ENCODE results near the gene PDZD4.
A peak's percentile ranks its signal among the peaks of the same experiment; 100 is the strongest.

Gene PDZD4

GRCh38 chrX:153765138-153766079, 64.9 kb downstream of the PDZD4 start:
- no peaks in the 10 kb centered on the region for H3K4me1 ChIP-seq (ENCODE audit: low read depth, poor library complexity, severe bottlenecking)
- H3K27ac ChIP-seq = no peak overlapping the region
- H3K4me3 ChIP-seq (IDR thresholded peaks at IDR 0.05; ENCODE audit: insufficient read depth, low read depth, low read length) = no peak overlapping the region
- no peaks in the 10 kb centered on the region for H3K36me3 ChIP-seq (ENCODE audit: insufficient read depth)
- H3K9ac ChIP-seq = no peak overlapping the region
- H3K27me3 ChIP-seq (ENCODE audit: insufficient read depth, low read depth) = no peaks in the 10 kb centered on the region; the same call in 1 of the 2 replicates
- H3K79me2 ChIP-seq (ENCODE audit: insufficient read depth, low read depth) = no peaks in the 10 kb centered on the region
- TF ChIP-seq, protein P1, sequence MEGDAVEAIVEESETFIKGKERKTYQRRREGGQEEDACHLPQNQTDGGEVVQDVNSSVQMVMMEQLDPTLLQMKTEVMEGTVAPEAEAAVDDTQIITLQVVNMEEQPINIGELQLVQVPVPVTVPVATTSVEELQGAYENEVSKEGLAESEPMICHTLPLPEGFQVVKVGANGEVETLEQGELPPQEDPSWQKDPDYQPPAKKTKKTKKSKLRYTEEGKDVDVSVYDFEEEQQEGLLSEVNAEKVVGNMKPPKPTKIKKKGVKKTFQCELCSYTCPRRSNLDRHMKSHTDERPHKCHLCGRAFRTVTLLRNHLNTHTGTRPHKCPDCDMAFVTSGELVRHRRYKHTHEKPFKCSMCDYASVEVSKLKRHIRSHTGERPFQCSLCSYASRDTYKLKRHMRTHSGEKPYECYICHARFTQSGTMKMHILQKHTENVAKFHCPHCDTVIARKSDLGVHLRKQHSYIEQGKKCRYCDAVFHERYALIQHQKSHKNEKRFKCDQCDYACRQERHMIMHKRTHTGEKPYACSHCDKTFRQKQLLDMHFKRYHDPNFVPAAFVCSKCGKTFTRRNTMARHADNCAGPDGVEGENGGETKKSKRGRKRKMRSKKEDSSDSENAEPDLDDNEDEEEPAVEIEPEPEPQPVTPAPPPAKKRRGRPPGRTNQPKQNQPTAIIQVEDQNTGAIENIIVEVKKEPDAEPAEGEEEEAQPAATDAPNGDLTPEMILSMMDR (conservative IDR thresholded peaks at IDR 0.05; ENCODE audit: low read depth, low read length) = no peak
- H2AFZ ChIP-seq (ENCODE audit: low read depth) = no peak overlapping the region
- no peak overlapping the region for H3K4me2 ChIP-seq
- H4K20me1 ChIP-seq (ENCODE audit: insufficient read depth) = no peaks in the 10 kb centered on the region

GRCh38 chrX:153764786-153765137, 65.6 kb downstream of the PDZD4 start:
- H3K4me3 ChIP-seq (IDR thresholded peaks at IDR 0.05; ENCODE audit: insufficient read depth, low read depth, low read length) = no peak overlapping the region
- no peaks in the 10 kb centered on the region for H3K27me3 ChIP-seq (ENCODE audit: insufficient read depth, low read depth)
- H2AFZ ChIP-seq (ENCODE audit: low read depth) = no peak overlapping the region
- H3K4me1 ChIP-seq (ENCODE audit: low read depth, poor library complexity, severe bottlenecking) = no peaks in the 10 kb centered on the region
- no peak overlapping the region for H3K4me2 ChIP-seq
- no peak overlapping the region for H3K27ac ChIP-seq
- H3K9ac ChIP-seq = no peak overlapping the region
- H3K36me3 ChIP-seq (ENCODE audit: insufficient read depth) = no peaks in the 10 kb centered on the region
- TF ChIP-seq, protein P1 (conservative IDR thresholded peaks at IDR 0.05; ENCODE audit: low read depth, low read length) = no peak
- no peaks in the 10 kb centered on the region for H4K20me1 ChIP-seq (ENCODE audit: insufficient read depth)
- H3K79me2 ChIP-seq (ENCODE audit: insufficient read depth, low read depth) = no peaks in the 10 kb centered on the region

- Histone ChIP-seq H3K4me3 (IDR thresholded peaks at IDR 0.05; ENCODE audit: insufficient read depth, low read depth, low read length) (no peak within 1 kb of the TSS), H3K27ac (no peak within 1 kb of the TSS), H3K27me3 (ENCODE audit: insufficient read depth, low read depth) (no peaks in the 10 kb centered on the region), H3K4me2 (no peak within 1 kb of the TSS; the same call in 1 of the 2 replicates), H2AFZ (ENCODE audit: low read depth) (peak within 1 kb of the TSS; percentile 30; the same call in 1 of the 2 replicates), H3K9ac (no peak within 1 kb of the TSS), H3K36me3 (ENCODE audit: insufficient read depth) (no peaks in the 10 kb centered on the region), H3K79me2 (ENCODE audit: insufficient read depth, low read depth) (no peaks in the 10 kb centered on the region), H4K20me1 (ENCODE audit: insufficient read depth) (no peaks in the 10 kb centered on the region), H3K4me1 (ENCODE audit: low read depth, poor library complexity, severe bottlenecking) (no peaks in the 10 kb centered on the region)
- TF ChIP-seq, protein P1 (conservative IDR thresholded peaks at IDR 0.05; ENCODE audit: low read depth, low read length) = peak; percentile 84
These were observed 66.2 kb downstream of the PDZD4 start, which contains the start of gene PLXNB3 for GRCh38 chrX:153763989-153764755. TSS of gene PLXNB3 (plus strand) at chrX:153764249. CDS start at chrX:153765536, 1,287 bp downstream.

DNA sequence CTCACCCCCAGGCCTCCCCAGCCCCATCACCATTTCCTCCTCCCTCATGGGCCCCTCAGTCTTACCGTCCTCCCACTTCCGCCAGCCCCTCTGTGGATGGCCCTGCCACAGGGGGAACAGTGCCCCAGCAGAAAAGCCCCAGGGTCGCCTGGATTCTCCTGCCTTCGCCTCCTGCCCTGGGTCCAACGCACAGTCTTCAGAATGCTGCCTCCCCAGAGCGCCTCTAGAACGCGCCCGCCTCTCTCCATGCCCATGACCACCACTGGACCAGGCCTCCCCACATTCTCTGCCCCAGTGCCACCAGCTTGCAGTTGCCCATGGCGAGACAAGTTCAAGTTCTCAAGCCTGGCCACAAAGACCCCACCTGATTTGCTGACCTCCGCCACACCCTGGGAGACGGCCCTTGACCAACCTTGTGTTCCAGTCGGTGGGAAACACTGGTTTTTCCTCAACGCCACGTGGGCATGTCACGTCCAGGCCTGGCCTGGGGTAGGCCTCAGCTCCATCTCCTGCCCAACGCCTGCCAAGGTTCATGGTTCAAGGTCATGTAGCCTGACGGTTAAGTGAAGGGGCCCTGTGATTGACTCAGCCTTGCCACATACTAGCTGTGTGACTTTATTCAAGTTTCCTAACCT, 66.9 kb downstream of the PDZD4 start:
- Histone ChIP-seq H3K79me2 (ENCODE audit: insufficient read depth, low read depth) (no peaks in the 10 kb centered on the region), H3K27me3 (ENCODE audit: insufficient read depth, low read depth) (no peaks in the 10 kb centered on the region), H3K4me3 (IDR thresholded peaks at IDR 0.05; ENCODE audit: insufficient read depth, low read depth, low read length) (no peak overlapping the region), H3K36me3 (ENCODE audit: insufficient read depth) (no peaks in the 10 kb centered on the region), H4K20me1 (ENCODE audit: insufficient read depth) (no peaks in the 10 kb centered on the region), H3K4me2 (no peak overlapping the region), H2AFZ (ENCODE audit: low read depth) (no peak overlapping the region), H3K27ac (no peak overlapping the region), H3K4me1 (ENCODE audit: low read depth, poor library complexity, severe bottlenecking) (no peaks in the 10 kb centered on the region), H3K9ac (no peak overlapping the region)
- TF ChIP-seq, protein P1 (conservative IDR thresholded peaks at IDR 0.05; ENCODE audit: low read depth, low read length) = no peak

All from KMS-11 (cell line).